ENCODE data around the gene PHC2. TPM values are rescaled to one million over a fixed set of nuclear protein-coding genes. Genes with fewer than 3 reads are reported as not detected.

PHC2 gene
- total RNA-seq, 4 donors from 2014 or later: 70.2 to 114 (median 77.2) TPM

GRCh38 chr1:33334081-33334552 is 96.8 kb downstream of the PHC2 start:
- no peak overlapping the region for H3K4me3 ChIP-seq (ENCODE audit: low read depth, poor library complexity, severe bottlenecking)
- WGBS, 2 donors: 44 to 52% methylated on average over 17 of the region's 17 CpGs
- intact Hi-C loops (cut with DNase I; ENCODE audit: low total_unique reads): no loop called here
- TF ChIP-seq POLR2A (IDR thresholded peaks at IDR 0.05) (no peak), CTCF (IDR thresholded peaks at IDR 0.05) (no peak)
- DNase-seq (ENCODE audit: low spot score in 2 of 2): peak; percentile 70 to 94

GRCh38 chr1:33332881-33333280 is 98.0 kb downstream of the PHC2 start:
- intact Hi-C loops (cut with DNase I; ENCODE audit: low total_unique reads): no loop called here
- WGBS, 2 donors: 56 to 68% methylated on average over 5 of the region's 5 CpGs
- no peak for TF ChIP-seq POLR2A (IDR thresholded peaks at IDR 0.05)
- no peak for TF ChIP-seq CTCF (IDR thresholded peaks at IDR 0.05)
- no peak overlapping the region for H3K4me3 ChIP-seq (ENCODE audit: low read depth, poor library complexity, severe bottlenecking)
- DNase-seq (ENCODE audit: low spot score in 2 of 2): no peak

GRCh38 chr1:33332357-33332789 is 98.5 kb downstream of the PHC2 start:
- H3K4me3 ChIP-seq (ENCODE audit: low read depth, poor library complexity, severe bottlenecking): no peak overlapping the region
- intact Hi-C loops (cut with DNase I; ENCODE audit: low total_unique reads): no loop called here
- TF ChIP-seq POLR2A (IDR thresholded peaks at IDR 0.05) (no peak), CTCF (IDR thresholded peaks at IDR 0.05) (no peak)
- 72 to 75% methylated on average over 10 of the region's 10 CpGs for WGBS, 2 donors
- DNase-seq (ENCODE audit: low spot score in 2 of 2): no peak

GRCh38 chr1:33331444-33332356 is 99.2 kb downstream of the PHC2 start:
- DNase-seq (ENCODE audit: low spot score in 2 of 2): no peak
- no peak overlapping the region for H3K4me3 ChIP-seq (ENCODE audit: low read depth, poor library complexity, severe bottlenecking)
- intact Hi-C loops (cut with DNase I; ENCODE audit: low total_unique reads): no loop called here
- 70 to 76% methylated on average over 10 of the region's 10 CpGs for WGBS, 2 donors
- TF ChIP-seq CTCF (IDR thresholded peaks at IDR 0.05) (no peak), POLR2A (IDR thresholded peaks at IDR 0.05) (no peak)

GRCh38 chr1:33330906-33331305 is 100.0 kb downstream of the PHC2 start:
- DNase-seq (ENCODE audit: low spot score in 2 of 2): no peak
- WGBS, 2 donors: 89 to 94% methylated on average over 7 of the region's 7 CpGs
- H3K4me3 ChIP-seq (ENCODE audit: low read depth, poor library complexity, severe bottlenecking): no peak overlapping the region
- intact Hi-C loops (cut with DNase I; ENCODE audit: low total_unique reads): no loop called here
- TF ChIP-seq POLR2A (IDR thresholded peaks at IDR 0.05) (no peak), CTCF (IDR thresholded peaks at IDR 0.05) (no peak)

Data from lower leg skin (tissue), 4 donors.